ENCODE results near the gene HSF4.
A peak's percentile ranks its signal among the peaks of the same experiment; 100 is the strongest.

HSF4 gene

DNA sequence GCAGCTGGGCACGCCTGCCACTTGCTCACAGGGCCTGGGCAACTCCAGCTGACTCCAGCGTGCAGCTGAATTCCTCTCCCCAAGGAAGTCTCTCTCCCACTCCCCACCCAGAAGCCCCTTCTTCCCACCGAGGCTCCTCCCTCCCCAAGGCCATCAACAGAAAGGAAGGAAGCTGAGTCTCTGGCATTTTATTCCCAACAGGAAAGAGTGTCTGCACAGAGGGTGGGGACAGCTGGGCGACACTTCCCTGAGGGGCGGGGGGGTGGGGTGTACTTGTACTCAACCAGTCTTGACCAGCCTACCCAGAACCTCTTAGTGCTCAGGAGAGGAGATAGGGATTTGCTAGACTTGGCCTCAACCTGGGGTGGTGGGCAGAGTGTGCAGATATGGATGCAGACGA, 25.5 kb downstream of the HSF4 start, which contains the start of gene EXOC3L1:
TSS of gene EXOC3L1 (minus strand) at position 96 of the 400 bp plus-strand sequence. CDS start 460 bp downstream, outside the sequence.
- TF ChIP-seq, protein P1, sequence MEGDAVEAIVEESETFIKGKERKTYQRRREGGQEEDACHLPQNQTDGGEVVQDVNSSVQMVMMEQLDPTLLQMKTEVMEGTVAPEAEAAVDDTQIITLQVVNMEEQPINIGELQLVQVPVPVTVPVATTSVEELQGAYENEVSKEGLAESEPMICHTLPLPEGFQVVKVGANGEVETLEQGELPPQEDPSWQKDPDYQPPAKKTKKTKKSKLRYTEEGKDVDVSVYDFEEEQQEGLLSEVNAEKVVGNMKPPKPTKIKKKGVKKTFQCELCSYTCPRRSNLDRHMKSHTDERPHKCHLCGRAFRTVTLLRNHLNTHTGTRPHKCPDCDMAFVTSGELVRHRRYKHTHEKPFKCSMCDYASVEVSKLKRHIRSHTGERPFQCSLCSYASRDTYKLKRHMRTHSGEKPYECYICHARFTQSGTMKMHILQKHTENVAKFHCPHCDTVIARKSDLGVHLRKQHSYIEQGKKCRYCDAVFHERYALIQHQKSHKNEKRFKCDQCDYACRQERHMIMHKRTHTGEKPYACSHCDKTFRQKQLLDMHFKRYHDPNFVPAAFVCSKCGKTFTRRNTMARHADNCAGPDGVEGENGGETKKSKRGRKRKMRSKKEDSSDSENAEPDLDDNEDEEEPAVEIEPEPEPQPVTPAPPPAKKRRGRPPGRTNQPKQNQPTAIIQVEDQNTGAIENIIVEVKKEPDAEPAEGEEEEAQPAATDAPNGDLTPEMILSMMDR (conservative IDR thresholded peaks at IDR 0.05) = no peak
- H3K27ac ChIP-seq = no peak within 1 kb of the TSS

DNA sequence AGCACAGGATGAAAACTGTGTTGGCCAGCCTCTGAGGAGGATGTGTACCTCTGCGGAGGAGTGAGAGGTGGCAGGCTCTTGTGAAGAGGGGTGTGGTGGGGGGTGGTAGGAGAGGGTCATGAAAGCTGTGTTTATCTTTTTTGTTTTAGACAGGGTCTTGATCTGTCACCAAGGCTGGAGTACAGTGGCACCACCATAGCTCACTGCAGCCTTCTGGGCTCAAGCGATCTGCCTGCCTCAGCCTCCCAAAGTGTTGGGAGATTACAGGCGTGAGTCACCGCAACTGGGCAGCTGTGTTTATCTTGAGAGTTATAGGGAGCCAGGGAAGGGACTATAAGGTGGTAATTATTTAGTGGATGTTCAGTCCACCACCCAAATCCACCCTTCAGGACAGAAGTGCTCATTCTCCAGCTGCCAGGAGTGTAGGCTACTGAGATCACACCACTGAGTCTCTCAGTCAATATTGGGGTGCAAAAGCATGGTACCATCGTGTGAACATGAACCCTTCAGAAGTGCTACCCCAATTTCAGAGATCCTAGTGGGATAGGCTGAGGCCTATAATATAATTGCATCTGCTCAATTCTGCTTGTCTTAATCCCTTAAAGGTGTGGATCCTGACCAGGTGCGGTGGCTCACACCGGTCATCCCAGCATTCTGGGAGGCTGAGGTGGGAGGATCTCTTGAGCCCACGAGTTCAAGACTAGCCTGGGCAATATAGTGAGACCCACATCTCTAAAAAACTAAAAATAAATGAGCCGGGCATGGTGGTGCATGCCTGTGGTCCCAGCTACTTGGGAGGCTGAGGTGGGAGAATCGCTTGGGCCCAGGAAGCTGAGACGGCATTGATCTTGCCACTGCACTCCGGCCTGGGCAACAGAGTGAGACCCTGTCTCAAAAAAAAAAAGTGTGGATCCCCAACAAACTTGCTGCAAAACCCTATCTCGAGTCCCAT, 26.2 kb downstream of the HSF4 start:
- no peak overlapping the region for H3K27ac ChIP-seq
- TF ChIP-seq, protein P1 (conservative IDR thresholded peaks at IDR 0.05) = no peak

DNA sequence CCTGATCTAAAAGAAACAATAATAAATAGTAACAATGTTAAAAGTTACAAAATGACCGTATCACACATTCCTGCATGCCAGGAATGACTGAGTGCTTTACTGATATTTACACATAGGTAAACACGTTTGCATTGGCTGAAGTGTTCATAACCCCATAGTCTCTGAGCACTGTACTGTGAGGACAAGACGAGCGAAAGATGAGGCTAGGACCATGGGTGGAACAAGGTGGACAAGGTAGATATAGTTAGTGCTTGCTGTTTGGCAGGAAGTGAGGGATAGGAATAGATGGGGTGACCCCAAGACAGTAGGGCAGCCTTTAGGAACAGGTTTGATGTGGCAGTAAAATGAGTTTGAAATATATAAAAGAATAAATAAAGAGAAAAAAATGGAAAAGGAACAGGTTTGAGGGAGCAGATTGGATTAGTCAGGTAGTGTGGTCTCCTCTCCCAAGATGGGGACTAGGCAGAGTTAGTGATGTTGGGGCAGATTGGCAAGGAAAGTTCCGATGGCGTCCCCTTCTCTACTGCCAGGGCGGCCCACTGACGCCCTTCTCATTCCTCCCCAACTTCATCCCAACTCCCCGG, 27.0 kb downstream of the HSF4 start:
- TF ChIP-seq, protein P1 (conservative IDR thresholded peaks at IDR 0.05) = no peak
- H3K27ac ChIP-seq = peak overlapping the region; percentile 77; the same call in 1 of the 2 replicates

- TF ChIP-seq, protein P1 (conservative IDR thresholded peaks at IDR 0.05) = no peak
- H3K27ac ChIP-seq = peak within 1 kb of the TSS; percentile 77
These were observed 27.6 kb downstream of the HSF4 start, which contains the start of gene E2F4 for GRCh38 chr16:67191995-67192681. Gene E2F4 (plus strand): TSS chr16:67192155. CDS start chr16:67192228, 73 bp downstream.

DNA sequence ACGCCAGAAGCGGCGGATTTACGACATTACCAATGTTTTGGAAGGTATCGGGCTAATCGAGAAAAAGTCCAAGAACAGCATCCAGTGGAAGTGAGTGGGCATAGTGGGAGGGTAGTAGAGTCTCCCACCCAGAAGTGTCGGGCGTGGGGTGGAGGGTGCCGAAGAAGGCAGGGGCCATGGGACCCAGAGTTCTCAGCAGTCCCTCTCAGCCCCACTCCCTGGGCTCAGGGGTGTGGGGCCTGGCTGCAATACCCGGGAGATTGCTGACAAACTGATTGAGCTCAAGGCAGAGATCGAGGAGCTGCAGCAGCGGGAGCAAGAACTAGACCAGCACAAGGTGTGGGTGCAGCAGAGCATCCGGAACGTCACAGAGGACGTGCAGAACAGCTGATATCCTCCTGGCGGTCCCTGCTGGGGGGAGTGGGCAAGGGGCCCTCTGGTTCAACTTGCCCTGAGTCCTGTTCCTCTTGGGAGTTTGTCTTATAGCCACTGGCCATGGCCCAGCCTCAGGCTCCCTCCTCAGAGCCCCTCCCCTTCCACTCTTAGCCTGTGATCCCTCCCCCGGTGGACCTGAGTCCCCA, 28.3 kb downstream of the HSF4 start:
- H3K27ac ChIP-seq = peak overlapping the region; percentile 77
- TF ChIP-seq, protein P1 (conservative IDR thresholded peaks at IDR 0.05) = no peak

DNA sequence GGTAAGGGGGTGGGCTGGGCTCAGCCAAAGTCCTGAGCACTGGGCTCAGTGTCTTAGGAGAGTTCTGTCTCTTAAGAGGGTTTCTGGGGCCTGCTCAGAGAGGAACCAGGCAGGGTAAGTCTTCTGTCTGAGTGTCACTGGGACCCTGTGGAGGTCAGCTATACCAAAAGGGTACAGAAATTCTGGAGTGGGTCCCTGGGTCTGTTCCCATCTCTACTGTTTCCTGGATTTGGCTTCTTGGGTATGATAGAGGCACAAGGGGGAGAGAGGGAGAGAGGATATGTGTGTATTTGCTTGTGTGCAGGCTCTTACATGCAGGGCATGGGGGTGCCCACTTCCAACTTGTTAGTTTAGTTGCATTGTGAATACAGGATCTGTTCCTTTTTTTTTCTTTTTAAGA, 29.0 kb downstream of the HSF4 start:
- no peak overlapping the region; the same call in 1 of the 2 replicates for H3K27ac ChIP-seq
- TF ChIP-seq, protein P1 (conservative IDR thresholded peaks at IDR 0.05) = no peak
